ENCODE data around the gene ARHGEF39. TPM values are rescaled to one million over a fixed set of nuclear protein-coding genes. Genes with fewer than 3 reads are reported as not detected.
"Not testable (repeated sequence)": the region's sequence is repeated elsewhere in the genome, so short reads cannot be mapped to it uniquely, and the experiment has no call there.

Gene ARHGEF39
- total RNA-seq, 1 experiment from 2014 or later: 15.4 TPM

- peaks cover 5% of the 10 kb centered on the region for H3K36me3 Mint-ChIP-seq (ENCODE audit: insufficient read depth, unreplicated experiment)
- H3K9me3 Mint-ChIP-seq (ENCODE audit: low read depth, unreplicated experiment): peaks cover 2% of the 10 kb centered on the region
- H3K27ac Mint-ChIP-seq (ENCODE audit: unreplicated experiment): no peak overlapping the region
- no TSS peak for BruUV-seq (replicated peaks)
- H3K4me3 Mint-ChIP-seq (ENCODE audit: low read depth, unreplicated experiment): no peak overlapping the region
- DNase-seq: no peak
- peaks cover 20% of the 10 kb centered on the region for H3K27me3 Mint-ChIP-seq (ENCODE audit: unreplicated experiment)
- TF ChIP-seq CTCF (IDR thresholded peaks at IDR 0.05; ENCODE audit: unreplicated experiment): no peak
- intact Hi-C loops (cut with micrococcal nuclease; ENCODE audit: unreplicated experiment): no loop called here
- no peaks in the 10 kb centered on the region for H3K4me1 Mint-ChIP-seq (ENCODE audit: low read depth, unreplicated experiment)
- CTCF ChIA-PET: no interaction called here
These were observed 25.4 kb downstream of the ARHGEF39 start for GRCh38 chr9:35639631-35640030.

- intact Hi-C loops (cut with micrococcal nuclease; ENCODE audit: unreplicated experiment); CTCF ChIA-PET; BruUV-seq (replicated peaks); H3K36me3 Mint-ChIP-seq (ENCODE audit: insufficient read depth, unreplicated experiment); DNase-seq; H3K27ac Mint-ChIP-seq (ENCODE audit: unreplicated experiment); H3K4me3 Mint-ChIP-seq (ENCODE audit: low read depth, unreplicated experiment); H3K9me3 Mint-ChIP-seq (ENCODE audit: low read depth, unreplicated experiment); H3K4me1 Mint-ChIP-seq (ENCODE audit: low read depth, unreplicated experiment): not testable (repeated sequence)
- peaks cover 20% of the 10 kb centered on the region for H3K27me3 Mint-ChIP-seq (ENCODE audit: unreplicated experiment)
These were observed 25.8 kb downstream of the ARHGEF39 start for GRCh38 chr9:35639225-35639624.

- CTCF ChIA-PET; BruUV-seq (replicated peaks); H3K36me3 Mint-ChIP-seq (ENCODE audit: insufficient read depth, unreplicated experiment); intact Hi-C loops (cut with micrococcal nuclease; ENCODE audit: unreplicated experiment); H3K4me1 Mint-ChIP-seq (ENCODE audit: low read depth, unreplicated experiment); H3K9me3 Mint-ChIP-seq (ENCODE audit: low read depth, unreplicated experiment); DNase-seq; H3K27ac Mint-ChIP-seq (ENCODE audit: unreplicated experiment); H3K4me3 Mint-ChIP-seq (ENCODE audit: low read depth, unreplicated experiment): not testable (repeated sequence)
- H3K27me3 Mint-ChIP-seq (ENCODE audit: unreplicated experiment): peaks cover 20% of the 10 kb centered on the region
These were observed 26.2 kb downstream of the ARHGEF39 start for GRCh38 chr9:35638751-35639150.

GRCh38 chr9:35637427-35637955, 27.5 kb downstream of the ARHGEF39 start:
- H3K36me3 Mint-ChIP-seq (ENCODE audit: insufficient read depth, unreplicated experiment); DNase-seq; CTCF ChIA-PET; H3K27ac Mint-ChIP-seq (ENCODE audit: unreplicated experiment); BruUV-seq (replicated peaks); H3K9me3 Mint-ChIP-seq (ENCODE audit: low read depth, unreplicated experiment); H3K4me3 Mint-ChIP-seq (ENCODE audit: low read depth, unreplicated experiment); H3K4me1 Mint-ChIP-seq (ENCODE audit: low read depth, unreplicated experiment); intact Hi-C loops (cut with micrococcal nuclease; ENCODE audit: unreplicated experiment): not testable (repeated sequence)
- H3K27me3 Mint-ChIP-seq (ENCODE audit: unreplicated experiment): peaks cover 20% of the 10 kb centered on the region

- H3K4me1 Mint-ChIP-seq (ENCODE audit: low read depth, unreplicated experiment); H3K36me3 Mint-ChIP-seq (ENCODE audit: insufficient read depth, unreplicated experiment); H3K4me3 Mint-ChIP-seq (ENCODE audit: low read depth, unreplicated experiment); DNase-seq; BruUV-seq (replicated peaks); H3K9me3 Mint-ChIP-seq (ENCODE audit: low read depth, unreplicated experiment); H3K27ac Mint-ChIP-seq (ENCODE audit: unreplicated experiment); intact Hi-C loops (cut with micrococcal nuclease; ENCODE audit: unreplicated experiment); CTCF ChIA-PET: not testable (repeated sequence)
- peaks cover 20% of the 10 kb centered on the region for H3K27me3 Mint-ChIP-seq (ENCODE audit: unreplicated experiment)
These were observed 28.1 kb downstream of the ARHGEF39 start for GRCh38 chr9:35636877-35637246.

- peaks cover 5% of the 10 kb centered on the region for H3K36me3 Mint-ChIP-seq (ENCODE audit: insufficient read depth, unreplicated experiment)
- CTCF ChIA-PET: no interaction called here
These were observed 28.7 kb downstream of the ARHGEF39 start for GRCh38 chr9:35636135-35636876.

More at GRCh38 chr9:35636135-35636876, 28.7 kb downstream of the ARHGEF39 start:
- Mint-ChIP-seq H3K9me3 (ENCODE audit: low read depth, unreplicated experiment) (peaks cover 2% of the 10 kb centered on the region), H3K27me3 (ENCODE audit: unreplicated experiment) (peaks cover 20% of the 10 kb centered on the region), H3K4me1 (ENCODE audit: low read depth, unreplicated experiment) (no peaks in the 10 kb centered on the region), H3K27ac (ENCODE audit: unreplicated experiment) (no peak overlapping the region), H3K4me3 (ENCODE audit: low read depth, unreplicated experiment) (no peak overlapping the region)
- intact Hi-C loops (cut with micrococcal nuclease; ENCODE audit: unreplicated experiment): no loop called here
- BruUV-seq (replicated peaks): no TSS peak
- no peak for DNase-seq
- no peak for TF ChIP-seq CTCF (IDR thresholded peaks at IDR 0.05; ENCODE audit: unreplicated experiment)
